GM12878 (cell line): ENCODE measurements around the gene LMX1B. TPM values are rescaled to one million over a fixed set of nuclear protein-coding genes. Genes with fewer than 3 reads are reported as not detected.

Experiments
- ATF3 ChIP-seq: IDR thresholded peaks from 2 replicates; pipeline ENCODE4 v1.6.1; 2011; ENCODE audit warnings: low read depth, mild to moderate bottlenecking, low read length, moderate library complexity, borderline replicate concordance; ENCODE audit errors: extremely low read depth
- BCLAF1 ChIP-seq: fragments of 450-650 bp; IDR thresholded peaks from 2 replicates; pipeline ENCODE4 v1.6.1; 2017; ENCODE audit warnings: antibody characterized with exemption, mild to moderate bottlenecking, moderate library complexity
- BRCA1 ChIP-seq: IDR thresholded peaks from 2 replicates; pipeline ENCODE4 v1.6.1; 2011; ENCODE audit warnings: low read depth, low read length, improper control_type of control experiment
- CHD1 ChIP-seq: IDR thresholded peaks from 2 replicates; pipeline ENCODE4 v1.6.1; 2012; ENCODE audit warnings: low read depth, low read length, improper control_type of control experiment
- CREB1 ChIP-seq: IDR thresholded peaks from 2 replicates; pipeline ENCODE4 v1.6.1; 2012; ENCODE audit warnings: low read depth, mild to moderate bottlenecking, inconsistent platforms
- CREM ChIP-seq: IDR thresholded peaks from 2 replicates; pipeline ENCODE4 v1.6.1; 2014; ENCODE audit warnings: antibody characterized with exemption, low read depth
- EED ChIP-seq: sonication (generic); IDR thresholded peaks from 2 replicates; pipeline ENCODE4 v1.6.1; 2016; ENCODE audit warnings: antibody characterized with exemption, low read depth
- EGR1 ChIP-seq, 2 experiments: IDR thresholded peaks; 1 replicate in 1 of 2; 2 replicates in 1 of 2; pipeline ENCODE4 v1.6.1; 2011 to 2012; ENCODE audit warnings: low read depth in 2 of 2, low read length in 2 of 2, borderline replicate concordance in 1 of 2, mild to moderate bottlenecking in 1 of 2, moderate library complexity in 1 of 2
- IRF3 ChIP-seq: fragments of 450-650 bp; IDR thresholded peaks from 2 replicates; pipeline ENCODE4 v1.6.1; 2014; ENCODE audit warnings: mild to moderate bottlenecking
- KAT2A ChIP-seq: conservative IDR thresholded peaks from 2 replicates; pipeline ENCODE4 v1.6.1; 2011; ENCODE audit warnings: low read depth, low read length; ENCODE audit not compliant: control insufficient read depth
- KLF5 ChIP-seq: fragments of 450-650 bp; IDR thresholded peaks from 2 replicates; pipeline ENCODE4 v1.6.1; 2014; ENCODE audit warnings: mild to moderate bottlenecking; ENCODE audit not compliant: partially characterized antibody
- MXI1 ChIP-seq: fragments of 150-350 bp; IDR thresholded peaks from 2 replicates; pipeline ENCODE4 v1.6.1; 2011; ENCODE audit warnings: low read depth, mild to moderate bottlenecking, inconsistent platforms, low read length, improper control_type of control experiment
- NR2C1 ChIP-seq: fragments of 450-650 bp; IDR thresholded peaks from 2 replicates; pipeline ENCODE4 v1.6.1; 2017; ENCODE audit warnings: antibody characterized with exemption, mild to moderate bottlenecking, moderate library complexity
- NR2C2 ChIP-seq: IDR thresholded peaks from 2 replicates; pipeline ENCODE4 v1.6.1; 2011; ENCODE audit warnings: borderline replicate concordance, low read depth; ENCODE audit not compliant: control insufficient read depth, insufficient read length
- RAD51 ChIP-seq: fragments of 450-650 bp; IDR thresholded peaks from 2 replicates; pipeline ENCODE4 v1.6.1; 2016; ENCODE audit warnings: moderate library complexity, mild to moderate bottlenecking, inconsistent platforms
- RBBP5 ChIP-seq: fragments of 200-600 bp; sonication (generic); conservative IDR thresholded peaks from 2 replicates; pipeline ENCODE4 v1.6.1; 2016
- RELA ChIP-seq: fragments of 450-650 bp; IDR thresholded peaks from 2 replicates; pipeline ENCODE4 v1.8.0; 2014; ENCODE audit warnings: borderline replicate concordance; ENCODE audit not compliant: partially characterized antibody
- SIN3A ChIP-seq: IDR thresholded peaks from 2 replicates; pipeline ENCODE4 v1.6.1; 2012; ENCODE audit warnings: low read depth, low read length, improper control_type of control experiment
- SMC3 ChIP-seq: IDR thresholded peaks from 2 replicates; pipeline ENCODE4 v1.6.1; 2011; ENCODE audit warnings: low read length, improper control_type of control experiment, borderline replicate concordance
- SPI1 ChIP-seq: IDR thresholded peaks from 2 replicates; pipeline ENCODE4 v1.6.1; 2011; ENCODE audit warnings: low read depth, mild to moderate bottlenecking, low read length, moderate library complexity, borderline replicate concordance; ENCODE audit not compliant: insufficient read depth
- SREBF1 ChIP-seq: IDR thresholded peaks from 2 replicates; pipeline ENCODE4 v1.6.1; 2012; ENCODE audit warnings: mild to moderate bottlenecking, low read length
- STAT1 ChIP-seq: fragments of 450-650 bp; conservative IDR thresholded peaks from 2 replicates; pipeline ENCODE4 v1.6.1; 2014; ENCODE audit warnings: antibody characterized with exemption, mild to moderate bottlenecking
- TCF12 ChIP-seq: IDR thresholded peaks from 2 replicates; pipeline ENCODE4 v1.6.1; 2011; ENCODE audit warnings: low read depth, mild to moderate bottlenecking, low read length
- ZBTB4 ChIP-seq: fragments of 450-650 bp; formaldehyde crosslinking; IDR thresholded peaks from 2 replicates; pipeline ENCODE4 v1.4.0; 2022; ENCODE audit warnings: mild to moderate bottlenecking, moderate library complexity
- polyA plus RNA-seq, 11 experiments: library from polyadenylated mRNA; depleted of rRNA in 4 of 11; unstranded in 6 of 11; stranded (reverse) in 5 of 11; fragments of >200 nt; fragmentation: Nextera tagmentation in 4 of 11; fragmentation: Illumina TruSeq in 1 of 11; extraction: Ambion mirVana in 4 of 11; extraction: Trizol in 1 of 11; gene quantifications; 1 replicate in 1 of 11; 2 replicates in 10 of 11; pipeline versions ENCODE4 v1.2.1 to v1.2.3, GENCODE V29; 2011 to 2016; ENCODE audit warnings: inconsistent platforms in 2 of 11, missing spikeins in 2 of 11, low read depth in 1 of 11
- total RNA-seq, 4 experiments: library from RNA; depleted of rRNA in 3 of 4; stranded (reverse); fragments of >200 nt in 3 of 4; fragmentation: Illumina TruSeq in 1 of 4; extraction: Trizol in 1 of 4; gene quantifications; 2 replicates each; pipeline versions ENCODE4 v1.2.1 to v1.2.3, GENCODE V29; 2013 to 2021

LMX1B gene
- total and polyA plus RNA-seq, 10 of the 15 experiments (the other 5 are each of a cell fraction or from before 2014, with no cell fraction given) = not detected

- TF ChIP-seq RELA (peak; percentile 36), MXI1 (no peak), BCLAF1 (no peak), SREBF1 (no peak), TCF12 (no peak), SMC3 (peak; percentile 92), CHD1 (no peak), ZBTB4 (no peak), CREB1 (no peak), BRCA1 (no peak), EGR1 (IDR thresholded peaks at IDR 0.05; ENCODE audit: borderline replicate concordance in 1 of 2, low read depth in 2 of 2, low read length in 2 of 2) (0 out of 3 replicates have a peak, but pooled peaks of 1 of the 2 experiments have one; percentile 29), ATF3 (peak; percentile 63; the same call in 1 of the 2 replicates), CREM (0 out of 2 replicates have a peak, but pooled peaks have one; percentile 14), RBBP5 (no peak), EED (no peak), SPI1 (no peak), KAT2A (no peak), IRF3 (no peak), RAD51 (peak; percentile 89), NR2C1 (no peak), STAT1 (no peak), NR2C2 (no peak), SIN3A (no peak), KLF5 (no peak)
Observed at GRCh38 chr9:126704892-126705766, 91.4 kb downstream of the LMX1B start (continued).
